Measurements from ENCODE around the gene RASL11B. TPM values are rescaled to one million over a fixed set of nuclear protein-coding genes. Genes with fewer than 3 reads are reported as not detected.

Gene RASL11B
- total RNA-seq, 2 experiments from 2014 or later = 0.17 to 0.22 TPM

DNA sequence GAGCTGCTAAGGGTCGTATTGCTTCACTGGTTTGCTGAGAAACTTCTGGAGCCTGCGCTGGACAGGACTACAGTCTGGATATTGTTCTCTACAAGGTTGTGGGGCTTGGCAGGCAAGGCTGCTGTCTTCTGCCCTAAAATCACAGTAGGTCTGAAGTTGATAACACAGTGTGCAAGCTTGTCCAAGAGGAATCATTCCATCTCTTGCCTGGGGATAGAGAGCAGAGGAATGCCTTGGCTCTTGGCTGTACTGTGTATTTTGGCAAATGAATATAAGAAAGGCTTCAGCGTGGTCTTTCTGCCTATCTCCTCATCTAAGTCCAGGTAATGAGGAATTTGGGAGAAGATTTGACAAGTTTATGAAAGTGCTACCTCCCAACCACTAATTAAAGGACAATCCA, 9.4 kb upstream of the RASL11B start:
- H3K27ac Mint-ChIP-seq = no peak overlapping the region
- H3K4me3 Mint-ChIP-seq = no peak overlapping the region
- no peaks in the 10 kb centered on the region for H3K9me3 Mint-ChIP-seq
- H3K4me1 Mint-ChIP-seq = peaks cover 9% of the 10 kb centered on the region
- peaks cover 4% of the 10 kb centered on the region for H3K36me3 Mint-ChIP-seq
- POLR2A ChIA-PET = no interaction called here
- peaks cover 8% of the 10 kb centered on the region for H3K27me3 Mint-ChIP-seq
- ATAC-seq (ENCODE audit: low read depth) (no peak), DNase-seq (no peak)

DNA sequence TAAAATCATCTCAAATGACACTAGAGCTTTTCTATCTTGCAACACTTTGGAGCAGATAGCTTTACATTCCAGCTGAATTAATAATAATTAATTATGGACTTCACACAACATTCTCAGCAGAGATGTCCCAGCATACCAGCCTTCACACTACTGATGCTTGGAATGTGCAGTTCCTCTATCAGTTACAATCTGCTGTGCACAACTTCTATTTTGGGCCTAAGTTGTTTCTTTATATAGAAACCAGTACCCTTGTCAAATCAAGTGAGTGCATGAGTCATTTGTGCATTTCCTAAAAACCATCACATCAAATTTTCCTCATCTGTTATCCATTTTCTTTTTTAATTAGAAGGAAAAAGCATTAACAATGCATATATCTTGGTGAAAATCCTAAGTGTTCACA, 8.8 kb upstream of the RASL11B start:
- Mint-ChIP-seq H3K27ac (no peak overlapping the region), H3K4me3 (no peak overlapping the region), H3K36me3 (peaks cover 4% of the 10 kb centered on the region), H3K4me1 (peaks cover 9% of the 10 kb centered on the region), H3K27me3 (peaks cover 13% of the 10 kb centered on the region), H3K9me3 (peaks cover 2% of the 10 kb centered on the region)
- DNase-seq (no peak), ATAC-seq (ENCODE audit: low read depth) (no peak)
- POLR2A ChIA-PET = no interaction called here

DNA sequence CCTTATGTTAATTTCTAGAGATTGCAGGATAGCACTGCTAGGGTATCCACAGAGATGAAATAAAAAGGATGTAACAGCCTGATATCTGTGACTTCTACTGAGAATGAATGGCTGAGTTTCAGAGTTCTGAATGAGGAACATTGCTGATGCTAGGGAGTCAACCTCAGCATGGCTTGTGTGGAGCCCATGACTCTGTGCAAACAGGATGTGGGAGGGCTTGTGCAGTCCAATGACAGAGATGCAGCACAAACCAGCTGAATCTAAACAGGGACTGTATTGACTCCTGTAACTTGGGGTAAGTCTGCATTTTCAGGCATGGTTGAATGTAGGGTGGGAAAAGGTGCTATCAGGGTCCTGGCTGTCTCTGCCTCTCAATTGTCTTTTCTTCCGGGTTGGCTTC, 5.3 kb upstream of the RASL11B start:
- DNase-seq = no peak
- Mint-ChIP-seq H3K9me3 (peaks cover 4% of the 10 kb centered on the region), H3K4me3 (no peak overlapping the region), H3K36me3 (peaks cover 7% of the 10 kb centered on the region), H3K4me1 (peaks cover 17% of the 10 kb centered on the region), H3K27me3 (peaks cover 42% of the 10 kb centered on the region), H3K27ac (no peak overlapping the region)
- POLR2A ChIA-PET = no interaction called here
- peak; percentile 73 for ATAC-seq (ENCODE audit: low read depth)

DNA sequence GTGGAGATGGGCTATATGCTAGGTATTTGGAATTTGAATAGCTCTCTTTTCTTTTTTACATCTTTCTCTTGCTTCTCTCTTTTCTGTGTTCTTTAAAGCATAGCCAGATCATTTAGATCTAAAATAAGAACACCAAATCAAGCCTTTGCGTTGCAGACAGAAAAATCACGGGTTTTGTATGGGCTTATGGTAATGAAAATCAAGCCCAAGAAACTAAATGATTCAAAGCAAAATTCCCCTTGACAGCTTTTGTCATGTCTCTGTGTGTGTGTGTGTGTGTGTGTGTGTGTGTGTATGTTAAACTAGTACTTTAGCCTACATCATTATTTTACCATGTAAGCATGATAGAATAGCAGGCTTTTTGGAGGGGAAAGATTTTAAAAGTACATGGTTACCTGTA, 1.8 kb upstream of the RASL11B start:
- Mint-ChIP-seq H3K4me1 (peaks cover 17% of the 10 kb centered on the region), H3K9me3 (peaks cover 4% of the 10 kb centered on the region), H3K4me3 (no peak overlapping the region), H3K27ac (no peak overlapping the region), H3K27me3 (peaks cover 48% of the 10 kb centered on the region), H3K36me3 (peaks cover 7% of the 10 kb centered on the region)
- ATAC-seq (ENCODE audit: low read depth) (no peak), DNase-seq (no peak)
- POLR2A ChIA-PET = no interaction called here

DNA sequence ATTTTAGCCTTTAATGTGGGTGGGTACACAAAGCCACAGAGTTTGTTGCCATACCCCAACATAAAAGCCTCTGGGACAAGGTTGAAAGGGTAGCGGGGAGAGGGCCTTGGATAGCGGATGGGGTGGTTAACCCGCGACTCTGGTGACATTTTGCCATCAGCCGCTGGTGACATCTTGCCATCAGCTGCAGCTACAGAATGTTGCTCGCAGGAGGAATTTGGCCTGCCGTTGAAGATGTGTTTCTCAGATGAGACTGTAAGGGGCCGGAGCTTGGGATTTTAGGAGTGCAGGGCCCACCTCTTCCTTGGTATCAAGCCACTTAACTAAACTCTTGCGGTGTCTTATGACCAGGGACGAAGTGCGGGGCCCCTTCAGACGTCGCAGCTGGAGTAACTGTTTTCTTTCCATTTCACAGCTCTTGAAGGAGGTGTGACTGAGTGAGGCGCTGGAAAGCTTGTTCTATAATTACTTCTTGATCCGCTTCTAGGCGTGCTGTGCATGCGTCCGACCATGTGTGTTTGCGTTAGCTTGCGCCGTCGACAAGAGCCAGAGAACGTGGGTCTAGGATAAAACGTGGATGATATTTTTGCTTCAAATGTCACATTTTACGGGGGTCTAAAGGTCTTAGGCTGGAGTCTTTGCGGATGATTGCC, 820 bp upstream of the RASL11B start:
- Mint-ChIP-seq H3K27me3 (peaks cover 48% of the 10 kb centered on the region), H3K27ac (no peak overlapping the region), H3K4me1 (peaks cover 17% of the 10 kb centered on the region), H3K9me3 (peaks cover 4% of the 10 kb centered on the region), H3K4me3 (peak overlapping the region; percentile 81), H3K36me3 (peaks cover 7% of the 10 kb centered on the region)
- no peak for ATAC-seq (ENCODE audit: low read depth)
- POLR2A ChIA-PET = interaction anchor here (1.0 kb wide), 1 partner anchor 148 kb away, joined by 3 read pairs; no protein-coding TSS in a partner anchor
- no peak for DNase-seq

DNA sequence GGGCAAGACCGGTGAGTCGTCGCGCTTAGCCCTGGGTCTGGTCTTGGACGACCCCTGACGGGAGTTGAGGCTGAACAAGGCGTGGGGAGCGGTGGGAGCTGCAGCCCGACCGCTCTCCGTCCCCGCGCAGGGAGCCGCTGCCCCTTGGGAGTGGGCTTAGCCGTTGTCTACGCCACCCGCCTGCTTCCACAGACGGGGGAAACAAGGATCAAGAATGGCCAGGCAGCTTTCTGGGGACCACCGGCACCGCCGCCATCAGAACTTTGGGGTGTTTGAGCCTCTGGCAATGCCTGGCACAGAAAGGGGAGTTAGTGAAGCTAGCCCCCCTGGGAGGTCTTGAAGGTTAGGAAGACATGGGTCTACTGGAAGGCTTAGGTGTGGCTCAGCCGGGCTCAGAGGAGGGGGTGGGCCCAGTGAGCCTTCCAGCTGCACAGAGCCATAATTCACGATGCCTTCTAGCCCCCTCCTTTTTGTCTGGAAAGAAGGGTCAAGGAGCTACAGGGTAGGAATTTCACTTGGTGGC, 583 bp downstream of the RASL11B start:
- peaks cover 4% of the 10 kb centered on the region for H3K9me3 Mint-ChIP-seq
- peaks cover 3% of the 10 kb centered on the region for H3K36me3 Mint-ChIP-seq
- H3K4me1 Mint-ChIP-seq = peaks cover 8% of the 10 kb centered on the region
- H3K4me3 Mint-ChIP-seq = peak overlapping the region; percentile 81
- H3K27ac Mint-ChIP-seq = no peak overlapping the region
- peaks cover 43% of the 10 kb centered on the region for H3K27me3 Mint-ChIP-seq
- ATAC-seq (ENCODE audit: low read depth) (no peak), DNase-seq (no peak)
- POLR2A ChIA-PET = no interaction called here

DNA sequence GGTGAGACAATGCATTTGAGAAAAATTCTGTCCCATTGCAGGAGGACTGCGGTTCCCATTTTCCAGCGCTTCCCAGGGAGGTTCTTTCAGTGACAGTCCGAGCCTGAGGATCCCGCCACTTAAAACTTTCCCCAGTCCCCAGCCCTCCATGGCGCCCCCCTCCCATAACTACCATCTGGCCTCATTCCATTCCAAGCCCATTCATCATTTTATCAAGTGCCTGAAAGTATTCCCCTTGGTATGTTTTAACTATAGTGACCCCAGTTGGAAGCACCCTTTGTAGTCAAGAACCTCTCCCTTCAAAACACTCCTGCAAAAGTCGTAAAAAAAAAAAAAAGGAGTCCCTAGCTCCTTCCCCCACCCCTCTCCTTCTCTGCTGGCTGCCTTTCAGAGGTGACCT, 1.2 kb downstream of the RASL11B start:
- ATAC-seq (ENCODE audit: low read depth) = no peak
- Mint-ChIP-seq H3K36me3 (peaks cover 3% of the 10 kb centered on the region), H3K27me3 (peaks cover 38% of the 10 kb centered on the region), H3K4me3 (no peak overlapping the region), H3K9me3 (peaks cover 2% of the 10 kb centered on the region), H3K4me1 (peaks cover 8% of the 10 kb centered on the region), H3K27ac (no peak overlapping the region)
- no peak for DNase-seq
- POLR2A ChIA-PET = no interaction called here

DNA sequence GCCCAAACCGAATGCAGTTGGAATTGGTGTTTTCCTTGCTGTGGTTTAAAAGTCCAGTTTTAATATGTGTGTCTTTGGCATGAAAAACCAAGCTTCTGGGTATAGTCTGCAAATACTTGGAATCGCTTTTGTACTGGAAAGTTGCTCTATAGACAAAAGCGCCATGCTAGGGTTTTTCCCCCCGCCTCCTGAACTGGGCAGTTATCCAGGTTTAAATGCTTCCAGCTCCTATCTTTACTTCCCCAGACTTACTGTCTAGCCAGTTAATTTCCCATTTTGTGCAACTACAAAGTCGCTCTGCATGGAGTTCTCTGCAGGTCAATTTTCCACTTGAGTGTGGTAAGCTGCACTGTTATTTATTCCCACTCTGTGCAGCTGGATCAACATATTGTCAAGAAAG, 2.7 kb downstream of the RASL11B start:
- no peak for ATAC-seq (ENCODE audit: low read depth)

DNA sequence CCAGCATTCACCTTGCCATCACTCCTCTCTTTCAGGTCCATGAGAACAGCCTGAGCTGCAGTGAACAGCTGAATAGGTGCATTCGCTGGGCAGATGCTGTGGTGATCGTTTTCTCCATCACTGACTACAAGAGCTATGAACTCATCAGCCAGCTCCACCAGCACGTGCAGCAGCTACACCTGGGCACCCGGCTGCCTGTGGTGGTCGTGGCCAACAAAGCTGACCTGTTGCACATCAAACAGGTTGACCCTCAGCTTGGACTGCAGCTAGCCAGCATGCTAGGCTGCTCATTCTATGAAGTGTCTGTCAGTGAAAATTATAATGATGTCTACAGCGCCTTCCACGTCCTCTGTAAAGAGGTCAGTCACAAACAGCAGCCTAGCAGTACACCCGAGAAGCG, 3.2 kb downstream of the RASL11B start:
- ATAC-seq (ENCODE audit: low read depth) (no peak), DNase-seq (no peak)
- H3K9me3 Mint-ChIP-seq = no peaks in the 10 kb centered on the region
- H3K36me3 Mint-ChIP-seq = no peaks in the 10 kb centered on the region
- H3K4me3 Mint-ChIP-seq = no peak overlapping the region
- peaks cover 24% of the 10 kb centered on the region for H3K27me3 Mint-ChIP-seq
- no peak overlapping the region for H3K27ac Mint-ChIP-seq
- H3K4me1 Mint-ChIP-seq = peaks cover 8% of the 10 kb centered on the region
- POLR2A ChIA-PET = no interaction called here

More for the DNA sequence above, 2.7 kb downstream of the RASL11B start:
- POLR2A ChIA-PET = no interaction called here
- H3K9me3 Mint-ChIP-seq = no peaks in the 10 kb centered on the region
- H3K4me1 Mint-ChIP-seq = peaks cover 8% of the 10 kb centered on the region
- DNase-seq = no peak
- no peak overlapping the region for H3K4me3 Mint-ChIP-seq
- H3K27ac Mint-ChIP-seq = no peak overlapping the region
- H3K36me3 Mint-ChIP-seq = no peaks in the 10 kb centered on the region
- peaks cover 26% of the 10 kb centered on the region for H3K27me3 Mint-ChIP-seq

DNA sequence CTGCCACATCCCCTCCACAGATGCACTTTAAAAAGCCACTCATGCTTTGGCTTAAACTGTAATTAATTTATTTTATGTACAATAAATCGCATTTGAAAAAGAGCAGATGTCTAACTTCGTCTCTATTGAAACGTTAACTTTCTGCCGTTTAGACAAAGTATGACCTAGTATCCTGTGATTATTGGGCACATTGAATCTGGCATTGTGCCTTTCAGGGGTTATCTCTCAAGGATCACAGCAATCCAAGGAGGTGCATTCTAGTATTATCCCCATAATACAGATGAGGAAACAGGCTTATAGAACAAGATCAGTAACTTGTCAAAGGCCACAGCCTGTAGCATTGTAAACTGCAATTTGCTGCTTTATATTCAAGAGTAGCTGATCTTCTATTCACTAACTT, 4.6 kb downstream of the RASL11B start:
- ATAC-seq (ENCODE audit: low read depth) = no peak
- no peak for DNase-seq
- no peak overlapping the region for H3K4me3 Mint-ChIP-seq
- H3K27ac Mint-ChIP-seq = no peak overlapping the region
- peaks cover 9% of the 10 kb centered on the region for H3K27me3 Mint-ChIP-seq
- H3K9me3 Mint-ChIP-seq = no peaks in the 10 kb centered on the region
- POLR2A ChIA-PET = no interaction called here
- peaks cover under 1% of the 10 kb centered on the region for H3K4me1 Mint-ChIP-seq
- peaks cover 2% of the 10 kb centered on the region for H3K36me3 Mint-ChIP-seq

DNA sequence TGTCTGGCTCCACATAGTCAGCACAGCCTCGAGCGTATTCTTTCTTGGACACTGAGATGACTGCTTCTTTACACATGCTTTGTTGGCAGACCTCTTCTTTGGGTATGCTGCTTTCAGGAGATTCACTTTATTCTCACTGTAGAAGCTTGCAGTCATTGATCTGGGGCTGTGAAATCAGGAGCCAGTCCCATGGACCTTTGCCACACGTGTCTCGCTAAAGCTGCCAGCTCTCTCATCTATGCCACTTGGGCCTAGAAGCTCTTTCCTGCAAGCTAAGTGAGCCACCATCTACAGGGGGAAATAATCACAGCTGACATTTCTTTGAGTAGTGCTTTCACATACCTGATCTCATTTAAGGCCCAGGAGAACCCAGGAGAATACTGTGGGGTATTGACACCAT, 5.0 kb downstream of the RASL11B start:
- Mint-ChIP-seq H3K36me3 (peaks cover 2% of the 10 kb centered on the region), H3K9me3 (no peaks in the 10 kb centered on the region), H3K27ac (no peak overlapping the region), H3K4me3 (no peak overlapping the region), H3K27me3 (peaks cover 9% of the 10 kb centered on the region), H3K4me1 (no peaks in the 10 kb centered on the region)
- DNase-seq = no peak
- POLR2A ChIA-PET = no interaction called here
- no peak for ATAC-seq (ENCODE audit: low read depth)

DNA sequence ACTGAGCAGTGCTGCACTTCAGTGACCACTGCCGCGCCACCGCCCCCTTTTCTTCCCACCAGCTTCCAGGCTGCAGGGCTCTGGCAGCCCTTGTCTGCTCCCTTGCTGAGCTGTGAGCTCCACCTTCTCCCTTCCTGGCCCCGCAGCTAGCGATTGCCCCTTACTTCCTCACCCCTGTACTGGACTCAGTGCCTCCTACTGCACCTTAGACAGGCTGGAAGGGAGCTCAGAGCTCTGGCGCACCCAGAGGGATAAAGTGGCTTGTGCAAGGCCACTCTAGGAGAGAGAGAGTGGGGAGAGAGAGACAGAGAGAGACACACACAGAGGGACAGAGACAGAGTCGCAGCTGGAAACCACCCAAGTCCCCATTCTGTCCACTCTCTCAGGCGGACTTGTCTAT, 6.0 kb downstream of the RASL11B start:
- Mint-ChIP-seq H3K27ac (no peak overlapping the region), H3K4me1 (no peaks in the 10 kb centered on the region), H3K9me3 (no peaks in the 10 kb centered on the region), H3K4me3 (no peak overlapping the region), H3K36me3 (peaks cover 4% of the 10 kb centered on the region), H3K27me3 (peaks cover 6% of the 10 kb centered on the region)
- DNase-seq (no peak), ATAC-seq (ENCODE audit: low read depth) (no peak)
- POLR2A ChIA-PET = no interaction called here

DNA sequence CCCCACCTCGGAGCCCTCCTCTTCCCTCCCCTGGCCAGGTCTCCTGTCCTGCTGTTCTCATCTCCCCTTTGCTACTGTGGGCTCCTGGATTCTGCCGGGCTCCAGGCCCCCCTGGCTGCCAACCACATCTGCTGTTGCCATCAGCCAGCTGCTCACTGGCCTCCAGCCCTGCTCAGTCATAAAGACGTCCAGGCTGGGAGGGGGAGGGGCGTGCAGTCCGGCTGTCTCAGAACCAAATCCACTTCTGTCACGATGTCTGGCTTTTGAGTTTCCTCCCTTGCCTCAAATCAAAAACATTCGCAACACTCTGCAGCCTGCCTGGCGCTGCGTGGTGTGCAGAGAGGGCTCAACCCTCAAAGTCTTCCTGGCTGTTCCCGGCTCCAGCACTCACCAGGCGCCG, 7.1 kb downstream of the RASL11B start:
- POLR2A ChIA-PET = no interaction called here
- ATAC-seq (ENCODE audit: low read depth) = no peak
- H3K27ac Mint-ChIP-seq = no peak overlapping the region
- no peaks in the 10 kb centered on the region for H3K9me3 Mint-ChIP-seq
- no peaks in the 10 kb centered on the region for H3K4me1 Mint-ChIP-seq
- DNase-seq = no peak
- no peak overlapping the region for H3K4me3 Mint-ChIP-seq
- H3K36me3 Mint-ChIP-seq = peaks cover 7% of the 10 kb centered on the region
- no peaks in the 10 kb centered on the region for H3K27me3 Mint-ChIP-seq

DNA sequence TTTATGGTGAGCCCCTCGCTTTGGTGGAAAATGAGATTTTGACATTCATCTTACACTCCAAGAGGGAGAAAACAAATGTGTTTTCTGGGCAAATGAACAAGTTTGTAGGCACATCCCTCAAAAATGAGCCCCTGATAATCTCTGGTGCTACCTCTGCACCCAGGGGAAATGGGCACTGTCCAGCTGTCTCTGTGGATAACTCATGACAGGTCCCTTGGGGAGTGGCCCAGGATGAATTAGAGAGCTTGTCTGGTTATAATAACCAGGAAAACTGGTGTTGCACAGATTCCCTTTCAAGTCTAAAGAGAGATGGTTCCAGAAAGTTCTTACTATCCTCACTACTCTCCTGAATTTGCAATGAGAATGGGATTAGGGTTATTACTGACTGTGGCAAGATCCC, 7.5 kb downstream of the RASL11B start:
- Mint-ChIP-seq H3K4me3 (no peak overlapping the region), H3K4me1 (no peaks in the 10 kb centered on the region), H3K36me3 (peaks cover 7% of the 10 kb centered on the region), H3K27ac (no peak overlapping the region), H3K27me3 (no peaks in the 10 kb centered on the region), H3K9me3 (no peaks in the 10 kb centered on the region)
- POLR2A ChIA-PET = no interaction called here
- DNase-seq (no peak), ATAC-seq (ENCODE audit: low read depth) (no peak)
